ENCODE data around the gene SCCPDH. TPM values are rescaled to one million over a fixed set of nuclear protein-coding genes. Genes with fewer than 3 reads are reported as not detected.
"Not testable (repeated sequence)": the region's sequence is repeated elsewhere in the genome, so short reads cannot be mapped to it uniquely, and the experiment has no call there.

Gene SCCPDH
- total RNA-seq: 57.4 TPM
- long read RNA-seq, transcript SCCPDH-201 (12 exons, 2,503 nt): major isoform, 459 of 489 reads
- long read RNA-seq, partial matches to known transcripts: 8 of 489 reads
- long read RNA-seq, other reads (novel, unspliced or antisense): 22 of 489 reads

GRCh38 chr1:246724016-246724730, at the start of gene SCCPDH:
Gene SCCPDH, plus strand, starts transcription at chr1:246724409. Its CDS starts 14 bp downstream, at chr1:246724423.
- peak; percentile 92 for DNase-seq (ENCODE audit: low spot score)

- no peak for DNase-seq (ENCODE audit: low spot score)
Observed at GRCh38 chr1:246677842-246678241, 46.4 kb upstream of the SCCPDH start.

GRCh38 chr1:246678816-246679793, 45.1 kb upstream of the SCCPDH start:
- no peak for DNase-seq (ENCODE audit: low spot score)

DNA sequence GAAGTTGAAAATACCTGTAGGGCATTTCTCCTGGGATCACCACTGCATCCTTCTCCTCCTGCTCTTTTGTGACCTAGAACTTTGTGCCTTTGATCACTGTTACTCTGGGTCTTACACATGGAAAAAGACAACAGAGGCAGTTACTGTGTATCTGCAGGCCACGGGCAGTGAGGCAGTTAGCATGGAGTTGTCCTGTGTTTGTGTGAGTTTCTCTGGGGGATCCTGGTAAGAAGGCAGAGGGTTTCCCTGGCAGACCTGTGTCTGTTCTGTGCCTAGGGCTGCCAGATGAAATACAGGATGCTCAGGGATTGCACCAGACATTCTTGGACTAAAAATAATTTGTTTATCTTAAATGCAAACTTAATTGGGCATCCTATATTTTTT, 44.4 kb upstream of the SCCPDH start:
- DNase-seq (ENCODE audit: low spot score): no peak

DNA sequence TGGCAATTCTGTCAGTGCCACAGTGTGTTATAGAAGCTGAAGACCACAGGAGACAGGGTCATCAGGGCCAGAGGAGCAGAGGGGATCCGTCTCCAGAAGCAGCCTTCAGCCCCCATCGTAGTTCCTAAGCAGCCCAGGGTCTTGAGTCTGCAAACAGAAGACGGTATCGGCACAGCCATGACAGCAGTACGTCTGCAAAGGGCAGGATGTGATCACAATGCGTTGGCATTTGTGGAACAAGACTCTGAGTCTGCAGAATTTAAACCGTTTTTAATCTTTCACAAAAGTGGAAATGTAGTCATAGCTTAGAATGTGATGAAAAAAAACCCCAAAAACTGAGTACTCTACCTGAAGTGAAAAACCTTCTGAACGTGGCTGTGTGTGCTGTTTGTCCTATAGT, 44.0 kb upstream of the SCCPDH start:
- no peak for DNase-seq (ENCODE audit: low spot score)

DNA sequence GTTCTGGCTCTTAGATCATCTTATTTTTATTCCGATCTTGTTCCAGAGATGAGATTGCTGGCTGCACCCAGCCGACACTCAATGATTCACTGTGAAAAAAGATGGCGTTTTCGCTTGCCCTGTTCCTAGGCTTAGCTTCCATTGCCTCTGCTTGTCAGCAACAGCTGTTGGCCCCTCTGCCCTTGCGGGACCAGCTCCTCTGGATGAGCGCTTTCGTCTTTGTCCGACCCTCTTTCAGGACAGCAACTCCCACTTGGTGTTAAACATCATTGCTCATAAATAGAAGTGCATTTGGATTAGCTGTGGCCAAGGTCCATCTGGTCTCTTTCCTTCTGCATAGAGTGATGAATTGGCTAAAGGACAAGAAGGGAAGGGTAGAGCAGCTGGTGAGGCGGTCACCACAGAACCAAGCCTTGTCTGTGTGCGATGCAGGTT, 43.5 kb upstream of the SCCPDH start:
- no peak for DNase-seq (ENCODE audit: low spot score)

GRCh38 chr1:246681900-246682895, 42.0 kb upstream of the SCCPDH start:
- DNase-seq (ENCODE audit: low spot score): no peak

GRCh38 chr1:246683521-246683920, 40.7 kb upstream of the SCCPDH start:
- DNase-seq (ENCODE audit: low spot score): no peak

- DNase-seq (ENCODE audit: low spot score): no peak
Observed at GRCh38 chr1:246687002-246687401, 37.2 kb upstream of the SCCPDH start.

DNA sequence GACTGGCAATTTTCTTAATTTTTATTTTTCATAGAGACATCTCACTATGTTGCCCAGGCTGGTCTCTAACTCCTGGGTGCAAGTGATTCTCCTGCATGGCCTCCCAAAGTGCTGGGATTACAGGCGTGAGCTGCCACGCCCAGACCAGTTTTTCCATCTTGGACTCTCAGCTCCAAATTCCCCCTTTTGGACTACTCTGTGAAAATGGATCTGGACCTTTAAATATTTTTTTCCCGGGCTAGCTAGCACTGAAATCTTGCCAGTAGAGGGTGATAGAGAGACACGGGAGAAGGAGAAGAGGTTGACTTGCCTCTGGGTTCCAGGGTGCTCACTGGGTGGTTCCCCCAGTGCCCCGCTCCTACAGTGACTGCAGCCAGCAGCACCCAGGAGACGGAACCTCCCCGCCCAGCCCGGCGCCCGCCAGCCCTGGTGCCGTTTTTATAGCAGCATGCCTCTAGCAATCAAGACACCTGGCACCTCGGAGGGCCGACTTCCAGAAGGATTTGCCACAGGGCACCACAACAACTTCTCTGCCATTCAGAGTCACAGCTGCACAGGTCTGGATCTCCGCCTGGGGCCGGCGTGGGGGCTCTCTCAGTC, 34.7 kb upstream of the SCCPDH start:
- DNase-seq (ENCODE audit: low spot score): no peak

- DNase-seq (ENCODE audit: low spot score): no peak
Observed at GRCh38 chr1:246690100-246690499, 34.1 kb upstream of the SCCPDH start.

DNA sequence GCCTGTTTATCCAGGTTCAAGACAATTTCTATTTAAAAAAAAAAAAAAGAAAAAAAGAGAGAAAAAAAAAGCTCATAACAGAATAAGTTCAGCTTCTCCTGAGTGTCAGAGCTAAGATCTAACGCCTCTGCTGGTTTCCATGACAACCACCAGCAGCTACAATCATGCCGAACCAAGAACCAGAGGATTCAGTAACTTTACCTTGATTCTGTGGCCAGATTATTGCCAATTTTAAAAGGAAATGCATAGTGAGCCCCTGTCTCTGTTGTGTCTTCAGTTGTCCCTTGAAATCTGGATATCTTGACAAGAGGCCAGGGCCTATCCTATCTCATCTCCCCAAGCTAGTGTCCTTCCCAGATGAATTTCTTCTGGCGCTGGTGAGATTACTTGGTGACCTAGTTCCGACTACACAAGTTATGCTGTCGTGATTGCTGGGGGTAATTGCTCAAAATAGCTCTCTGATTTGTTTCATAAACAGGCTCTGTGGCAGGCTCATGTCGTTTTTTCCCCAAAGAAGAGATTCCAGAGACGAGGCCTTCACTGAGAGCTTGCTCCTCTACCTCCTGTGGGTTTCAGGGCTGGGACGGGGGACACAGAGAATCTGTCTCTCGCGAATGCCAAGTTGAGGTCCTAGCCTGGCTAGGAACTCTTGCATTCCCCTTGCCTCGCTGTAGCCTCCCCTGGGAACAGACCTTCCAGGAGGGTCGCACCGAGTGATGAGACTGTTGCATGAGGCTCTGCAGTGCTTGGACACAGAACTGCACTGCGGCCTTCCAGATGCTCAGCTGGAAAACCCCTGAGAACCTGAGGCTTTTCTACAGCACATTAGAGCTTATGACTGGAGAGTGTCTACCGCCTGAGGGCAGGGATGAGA, 32.4 kb upstream of the SCCPDH start:
- no peak for DNase-seq (ENCODE audit: low spot score)

DNA sequence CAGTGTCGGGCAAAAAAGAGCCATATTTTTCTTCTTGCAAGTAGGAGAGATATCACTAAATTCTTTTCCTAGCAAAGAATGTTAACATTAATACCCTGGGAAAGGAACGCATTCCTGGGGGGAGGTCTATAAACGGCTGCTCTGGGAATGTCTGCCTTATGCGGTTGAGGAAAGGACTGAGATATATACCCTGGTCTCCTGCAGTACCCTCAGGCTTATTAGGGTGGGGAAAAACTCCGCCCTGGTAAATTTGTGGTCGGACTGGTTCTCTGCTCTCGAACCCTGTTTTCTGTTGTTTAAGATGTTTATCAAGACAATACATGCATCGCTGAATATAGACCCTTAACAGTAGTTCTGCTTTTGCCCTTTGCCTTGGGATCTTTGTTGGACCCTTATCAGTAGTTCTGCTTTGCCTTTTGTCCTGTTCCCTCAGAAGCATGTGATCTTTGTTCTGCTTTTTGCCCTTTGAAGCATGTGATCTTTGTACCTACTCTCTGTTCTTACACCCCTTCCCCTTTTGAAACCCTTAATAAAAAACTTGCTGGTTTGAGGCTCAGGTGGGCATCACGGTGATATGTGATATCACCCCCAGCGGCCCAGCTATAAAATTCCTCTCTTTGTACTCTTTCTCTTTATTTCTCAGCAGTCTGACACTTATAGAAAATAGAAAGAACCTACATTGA, 29.9 kb upstream of the SCCPDH start:
- not testable (repeated sequence) for DNase-seq (ENCODE audit: low spot score)

DNA sequence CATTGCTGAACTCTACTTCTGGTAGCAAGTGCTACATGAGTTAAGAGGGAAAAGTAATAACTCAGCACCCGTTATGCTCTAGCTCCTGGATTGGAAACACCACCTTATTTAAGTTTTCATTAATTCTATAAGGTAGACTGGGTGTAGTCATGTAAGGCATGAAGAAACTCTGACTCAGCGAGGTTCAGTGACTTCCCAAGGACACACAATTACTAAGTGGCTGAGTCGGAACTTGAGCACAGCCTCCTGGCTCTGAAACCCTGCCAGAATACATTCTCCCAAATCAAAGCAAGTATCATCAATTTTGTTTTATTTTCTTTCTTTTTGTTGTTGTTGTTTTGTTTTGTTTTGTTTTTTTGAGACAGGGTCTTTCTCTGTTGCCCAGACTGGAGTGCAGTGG, 29.1 kb upstream of the SCCPDH start:
- no peak for DNase-seq (ENCODE audit: low spot score)

- no peak for DNase-seq (ENCODE audit: low spot score)
Observed at GRCh38 chr1:246695666-246696065, 28.5 kb upstream of the SCCPDH start.

DNA sequence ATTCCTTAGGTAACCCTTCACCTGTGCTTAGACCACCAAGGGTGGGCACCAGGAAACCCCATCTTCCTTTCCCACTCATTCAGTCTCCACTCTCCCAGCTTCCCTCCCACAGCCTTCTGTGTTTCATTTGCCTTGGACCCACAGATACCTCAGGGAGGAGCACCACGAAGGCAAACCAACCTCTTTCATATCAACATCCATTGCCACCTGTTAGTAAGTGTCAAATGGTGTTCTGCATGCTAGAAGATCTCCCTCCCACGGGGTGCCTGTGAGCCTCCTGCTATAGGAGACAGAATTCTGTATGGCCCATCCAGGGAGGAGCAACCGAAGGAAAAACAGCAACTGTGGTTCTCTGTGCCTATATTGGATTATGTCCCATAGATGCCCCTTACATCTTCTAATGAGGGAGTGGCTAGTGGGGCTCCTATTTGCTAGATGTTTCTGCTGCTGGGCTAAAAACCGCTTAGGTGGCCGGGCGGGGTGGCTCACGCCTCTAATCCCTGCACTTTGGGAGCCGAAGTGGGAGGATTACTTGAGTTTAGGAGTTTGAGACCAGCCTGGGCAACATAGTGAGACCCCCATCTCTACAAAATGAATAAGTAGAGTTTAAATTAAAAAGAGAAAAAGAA, 25.6 kb upstream of the SCCPDH start:
- DNase-seq (ENCODE audit: low spot score): no peak

- no peak for DNase-seq (ENCODE audit: low spot score)
Observed at GRCh38 chr1:246699095-246699735, 25.0 kb upstream of the SCCPDH start.

DNA sequence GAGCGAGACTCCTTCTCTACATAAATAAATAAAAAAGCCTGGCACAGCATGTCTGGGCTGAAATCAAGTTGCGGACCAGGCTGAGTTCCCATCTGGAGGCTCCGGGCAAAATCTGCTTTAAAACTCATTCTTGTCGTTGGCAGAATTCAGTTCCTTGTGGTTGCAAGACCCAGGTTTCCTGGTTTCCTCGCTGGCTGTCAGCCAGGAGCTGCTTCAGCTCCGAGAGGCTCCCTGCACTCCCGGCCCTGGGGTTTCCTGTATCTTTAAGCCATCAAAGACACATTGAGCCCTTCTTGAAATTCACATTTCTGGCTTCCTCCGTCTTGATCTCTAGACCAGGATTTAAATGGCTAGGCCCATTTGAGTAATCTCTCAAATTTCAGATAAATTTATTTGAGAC, 20.6 kb upstream of the SCCPDH start:
- DNase-seq (ENCODE audit: low spot score): no peak

Measured in mesenteric fat pad (tissue), 1 donor.